ENCODE data around the gene GTPBP4.

GRCh38 chr10:1068380-1069361 lies 80.4 kb downstream of the GTPBP4 start:
- TF ChIP-seq CTCF (IDR thresholded peaks at IDR 0.05) (no peak), POLR2A (IDR thresholded peaks at IDR 0.05; ENCODE audit: low read depth) (no peak), POLR2AphosphoS5 (IDR thresholded peaks at IDR 0.05) (no peak)

Data from esophagus muscularis mucosa (tissue), 3 donors.